OCI-LY1 (cell line): ENCODE results near the gene TEX261.
"Not testable (repeated sequence)": the region's sequence is repeated elsewhere in the genome, so short reads cannot be mapped to it uniquely, and the experiment has no call there.

ENCODE experiments used
- H2AFZ ChIP-seq: fragments of 200-600 bp; sonication (generic), shearing (Covaris generic); 2 replicates; pipeline ENCODE4 v1.6.0; 2014; ENCODE audit warnings: antibody characterized with exemption, mild to moderate bottlenecking, low read length
- H3F3A ChIP-seq: fragments of 200-600 bp; sonication (generic), shearing (Covaris generic); 2 replicates; pipeline ENCODE4 v1.6.0; 2014; ENCODE audit warnings: mild to moderate bottlenecking, antibody characterized with exemption, low read length, moderate library complexity; ENCODE audit not compliant: insufficient read depth
- H3K27ac ChIP-seq: fragments of 200-600 bp; sonication (generic); 2 replicates; pipeline ENCODE4 v1.5.1; 2014; ENCODE audit warnings: low read length, mixed run types, mild to moderate bottlenecking, low read depth; ENCODE audit not compliant: poor library complexity, severe bottlenecking
- H3K27me3 ChIP-seq: fragments of 200-600 bp; sonication (generic); 2 replicates; pipeline ENCODE4 v1.6.0; 2014; ENCODE audit warnings: antibody characterized with exemption, mild to moderate bottlenecking, low read length, moderate library complexity; ENCODE audit not compliant: insufficient read depth
- H3K36me3 ChIP-seq: fragments of 200-600 bp; sonication (generic); 2 replicates; pipeline ENCODE4 v1.6.1; 2014; ENCODE audit warnings: mild to moderate bottlenecking, antibody characterized with exemption, low read length, moderate library complexity, mixed read lengths; ENCODE audit not compliant: insufficient read depth
- H3K4me1 ChIP-seq: fragments of 200-600 bp; sonication (generic); 2 replicates; pipeline ENCODE4 v1.5.1; 2014; ENCODE audit warnings: mild to moderate bottlenecking, low read length, moderate library complexity; ENCODE audit not compliant: insufficient read depth, severe bottlenecking
- H3K4me2 ChIP-seq: fragments of 200-600 bp; sonication (generic), shearing (Covaris generic); 2 replicates; pipeline ENCODE4 v1.6.1; 2014; ENCODE audit warnings: low read length
- H3K4me3 ChIP-seq: fragments of 200-600 bp; sonication (generic); 2 replicates; pipeline ENCODE4 v1.5.1; 2014; ENCODE audit warnings: low read length, low read depth, mild to moderate bottlenecking, mixed read lengths; ENCODE audit not compliant: poor library complexity, severe bottlenecking
- H3K79me2 ChIP-seq: fragments of 200-600 bp; shearing (Covaris generic); 2 replicates; pipeline ENCODE4 v1.6.1; 2016; ENCODE audit warnings: mixed run types, low read length, mixed read lengths; ENCODE audit not compliant: insufficient read depth
- H3K9ac ChIP-seq: fragments of 200-600 bp; sonication (generic), shearing (Covaris generic); 2 replicates; pipeline ENCODE4 v1.6.1; 2014; ENCODE audit warnings: mild to moderate bottlenecking, low read length, mixed read lengths
- H3K9me2 ChIP-seq: fragments of 200-600 bp; sonication (generic), shearing (Covaris generic); 2 replicates; pipeline ENCODE4 v1.6.1; 2014; ENCODE audit warnings: low read depth, mild to moderate bottlenecking, low read length, mixed read lengths
- H3K9me3 ChIP-seq: fragments of 200-600 bp; shearing (Covaris generic); 2 replicates; pipeline ENCODE4 v1.6.1; 2014; ENCODE audit warnings: low read length, mixed read lengths
- H4K20me1 ChIP-seq: fragments of 200-600 bp; sonication (generic), shearing (Covaris generic); 2 replicates; pipeline ENCODE4 v1.6.0; 2016; ENCODE audit warnings: mild to moderate bottlenecking, low read length; ENCODE audit not compliant: insufficient read depth
- CTCF ChIP-seq: fragments of 200-600 bp; sonication (generic), shearing (Covaris generic); IDR thresholded peaks from 2 replicates; pipeline ENCODE4 v1.5.1; 2017; ENCODE audit warnings: mild to moderate bottlenecking, antibody characterized with exemption, low read length, moderate library complexity, mixed read lengths
- EZH2 ChIP-seq: fragments of 200-600 bp; sonication (generic), shearing (Covaris generic); IDR thresholded peaks from 2 replicates; pipeline ENCODE4 v1.8.0; 2017; ENCODE audit warnings: borderline replicate concordance, mixed run types, mild to moderate bottlenecking, antibody characterized with exemption, low read length, moderate library complexity, mixed read lengths

Gene TEX261

GRCh38 chr2:71023553-71024243 is 29.0 kb upstream of the TEX261 start:
- H3K27me3 ChIP-seq, H3K4me2 ChIP-seq: not testable (repeated sequence)

GRCh38 chr2:71021394-71021793 is 26.7 kb upstream of the TEX261 start:
- H3K9ac ChIP-seq, H3K27me3 ChIP-seq, H3K9me3 ChIP-seq, H3K27ac ChIP-seq, H3K4me3 ChIP-seq, H3K79me2 ChIP-seq, H3K4me1 ChIP-seq, H4K20me1 ChIP-seq, H3F3A ChIP-seq, H3K4me2 ChIP-seq, H3K36me3 ChIP-seq, H2AFZ ChIP-seq, H3K9me2 ChIP-seq: not testable (repeated sequence)

More at GRCh38 chr2:71023553-71024243, 29.0 kb upstream of the TEX261 start:
- H3K4me1 ChIP-seq, H3K27ac ChIP-seq, H3F3A ChIP-seq, H3K79me2 ChIP-seq, H3K9ac ChIP-seq, H3K9me2 ChIP-seq, H3K4me3 ChIP-seq, H3K9me3 ChIP-seq, H2AFZ ChIP-seq, H3K36me3 ChIP-seq, H4K20me1 ChIP-seq: not testable (repeated sequence)
- peak; percentile 39; the same call in 1 of the 2 replicates for TF ChIP-seq CTCF

GRCh38 chr2:71019989-71020388 is 25.3 kb upstream of the TEX261 start:
- not testable (repeated sequence) for H4K20me1 ChIP-seq, H3K9me2 ChIP-seq, H3F3A ChIP-seq, H3K4me1 ChIP-seq, H3K27me3 ChIP-seq, H2AFZ ChIP-seq, H3K4me3 ChIP-seq, H3K9me3 ChIP-seq, H3K79me2 ChIP-seq, H3K9ac ChIP-seq, H3K36me3 ChIP-seq, H3K4me2 ChIP-seq, H3K27ac ChIP-seq

- Histone ChIP-seq H2AFZ (no peak overlapping the region), H3K27ac (no peak overlapping the region), H3K9ac (no peak overlapping the region), H3K4me1 (no peaks in the 10 kb centered on the region), H4K20me1 (no peaks in the 10 kb centered on the region), H3K9me3 (no peaks in the 10 kb centered on the region), H3F3A (no peaks in the 10 kb centered on the region), H3K9me2 (no peaks in the 10 kb centered on the region), H3K36me3 (no peaks in the 10 kb centered on the region), H3K4me2 (no peak overlapping the region), H3K79me2 (no peaks in the 10 kb centered on the region), H3K27me3 (no peaks in the 10 kb centered on the region), H3K4me3 (no peak overlapping the region)
- TF ChIP-seq EZH2 (no peak), CTCF (no peak)
Measured at GRCh38 chr2:71018625-71019024, 24.0 kb upstream of the TEX261 start.

- not testable (repeated sequence) for H3K9ac ChIP-seq, H2AFZ ChIP-seq, H4K20me1 ChIP-seq, H3F3A ChIP-seq, H3K36me3 ChIP-seq, H3K4me1 ChIP-seq, H3K9me3 ChIP-seq, H3K4me3 ChIP-seq, H3K4me2 ChIP-seq, H3K9me2 ChIP-seq, H3K27ac ChIP-seq, H3K79me2 ChIP-seq, H3K27me3 ChIP-seq
Measured at GRCh38 chr2:71011786-71012185, 17.1 kb upstream of the TEX261 start.
